SK-N-SH (cell line): ENCODE results near the gene TBC1D2. TPM values are rescaled to one million over a fixed set of nuclear protein-coding genes. Genes with fewer than 3 reads are reported as not detected.
"Not testable (repeated sequence)": the region's sequence is repeated elsewhere in the genome, so short reads cannot be mapped to it uniquely, and the experiment has no call there.

ENCODE experiments used
- CTCF ChIA-PET: fragments of 300-600, 350-600 bp; formaldehyde crosslinking; extraction: SDS; loops from one replicate; lab custom pipeline; 2021; lab: Yijun Ruan, JAX
- POLR2A ChIA-PET: fragments of 350-600 bp; sonication (Branson Sonifier 250); formaldehyde crosslinking; extraction: SDS; loops from one replicate; lab custom pipeline; 2020; ENCODE audit warnings: antibody characterized with exemption, inconsistent platforms; lab: Yijun Ruan, JAX
- DNase-seq: peaks from one replicate; pipeline ENCODE4 v3.0.0; 2012
- H2AFZ ChIP-seq: fragments of 200-600 bp; sonication (generic); 2 replicates; pipeline ENCODE4 v1.8.1; 2016; ENCODE audit warnings: antibody characterized with exemption, mild to moderate bottlenecking, low read depth
- H3F3A ChIP-seq: fragments of 200-600 bp; sonication (generic); replicated peaks from 2 replicates; pipeline ENCODE3; 2016; ENCODE audit warnings: antibody characterized with exemption, mild to moderate bottlenecking; ENCODE audit not compliant: insufficient read depth
- H3K27ac ChIP-seq, 2 experiments: fragments of 200-500 bp in 1 of 2; fragments of 200-600 bp in 1 of 2; sonication (Bioruptor generic) in 1 of 2; sonication (generic), shearing (Covaris generic) in 1 of 2; 2 replicates each; pipeline versions ENCODE4 v1.5.1 to v1.6.1; 2014 to 2016; ENCODE audit warnings: low read depth in 2 of 2, inconsistent platforms in 1 of 2, low read length in 1 of 2, mild to moderate bottlenecking in 1 of 2, mixed read lengths in 1 of 2
- H3K27me3 ChIP-seq: fragments of 200-600 bp; sonication (generic), shearing (Covaris generic); 2 replicates; pipeline ENCODE4 v1.6.1; 2016; ENCODE audit warnings: mixed run types; ENCODE audit not compliant: insufficient read depth
- H3K36me3 ChIP-seq, 2 experiments: fragments of 200-500 bp in 1 of 2; fragments of 200-600 bp in 1 of 2; sonication (Bioruptor generic) in 1 of 2; sonication (generic) in 1 of 2; replicated peaks in 1 of 2; 2 replicates each; pipeline versions ENCODE3 to v1.5.1; 2014 to 2016; ENCODE audit warnings: low read length in 1 of 2, mild to moderate bottlenecking in 1 of 2; ENCODE audit not compliant: insufficient read depth in 2 of 2, control insufficient read depth in 1 of 2
- H3K4me1 ChIP-seq, 2 experiments: fragments of 200-500 bp in 1 of 2; fragments of 200-600 bp in 1 of 2; sonication (Bioruptor generic) in 1 of 2; sonication (generic), shearing (Covaris generic) in 1 of 2; 2 replicates each; pipeline versions ENCODE4 v1.5.1 to v1.6.1; 2014 to 2016; ENCODE audit warnings: low read depth in 1 of 2, low read length in 1 of 2, mixed run types in 1 of 2; ENCODE audit not compliant: insufficient read depth in 2 of 2, control insufficient read depth in 1 of 2
- H3K4me2 ChIP-seq: fragments of 200-600 bp; sonication (generic), shearing (Covaris generic); 2 replicates; pipeline ENCODE4 v1.6.1; 2017; ENCODE audit warnings: mixed run types
- H3K4me3 ChIP-seq, 2 experiments: fragments of 200-500 bp in 1 of 2; fragments of 200-600 bp in 1 of 2; sonication (Bioruptor generic) in 1 of 2; sonication (generic), shearing (Covaris generic) in 1 of 2; 2 replicates each; pipeline versions ENCODE4 v1.5.1 to v1.8.1; 2014 to 2016; ENCODE audit warnings: low read depth in 2 of 2, inconsistent platforms in 1 of 2, low read length in 1 of 2, mild to moderate bottlenecking in 1 of 2, mixed read lengths in 1 of 2, moderate library complexity in 1 of 2
- H3K79me2 ChIP-seq: fragments of 200-600 bp; sonication (generic); 2 replicates; pipeline ENCODE4 v1.8.1; 2017; ENCODE audit warnings: mild to moderate bottlenecking; ENCODE audit not compliant: insufficient read depth
- H3K9ac ChIP-seq: fragments of 200-600 bp; sonication (generic); 2 replicates; pipeline ENCODE4 v1.6.1; 2017; ENCODE audit warnings: mixed run types
- H3K9me2 ChIP-seq: fragments of 200-600 bp; sonication (generic); 2 replicates; pipeline ENCODE4 v1.6.1; 2017; ENCODE audit warnings: mixed run types
- H3K9me3 ChIP-seq: fragments of 200-600 bp; sonication (generic); 2 replicates; pipeline ENCODE4 v1.6.1; 2017; ENCODE audit warnings: mixed run types, mild to moderate bottlenecking, moderate library complexity
- H4K20me1 ChIP-seq: fragments of 200-600 bp; sonication (generic); 2 replicates; pipeline ENCODE4 v1.6.1; 2017; ENCODE audit warnings: mild to moderate bottlenecking, mixed run types; ENCODE audit not compliant: insufficient read depth
- MAX ChIP-seq: IDR thresholded peaks from 2 replicates; pipeline ENCODE4 v1.4.0; 2012; ENCODE audit warnings: low read depth
- NFIC ChIP-seq: IDR thresholded peaks from 2 replicates; pipeline ENCODE4 v1.4.0; 2012; ENCODE audit warnings: borderline replicate concordance
- NRF1 ChIP-seq: IDR thresholded peaks from 2 replicates; pipeline ENCODE4 v1.6.1; 2012; ENCODE audit warnings: low read depth, mild to moderate bottlenecking, low read length
- RCOR1 ChIP-seq: fragments of 150-350 bp; IDR thresholded peaks from 2 replicates; pipeline ENCODE4 v1.6.1; 2017; ENCODE audit warnings: antibody characterized with exemption, low read length
- RXRA ChIP-seq: IDR thresholded peaks from 2 replicates; pipeline ENCODE4 v1.4.0; 2012; ENCODE audit warnings: low read depth, mild to moderate bottlenecking, borderline replicate concordance
- SMC3 ChIP-seq: IDR thresholded peaks from 2 replicates; pipeline ENCODE4 v1.6.1; 2012; ENCODE audit warnings: low read depth, low read length, improper control_type of control experiment
- TAF1 ChIP-seq: IDR thresholded peaks from 2 replicates; pipeline ENCODE4 v1.6.1; 2012; ENCODE audit warnings: low read depth, mild to moderate bottlenecking, low read length, moderate library complexity, borderline replicate concordance
- TCF12 ChIP-seq: IDR thresholded peaks from 2 replicates; pipeline ENCODE4 v1.4.0; 2012
- USF1 ChIP-seq: IDR thresholded peaks from 2 replicates; pipeline ENCODE4 v1.4.0; 2012; ENCODE audit warnings: low read depth, borderline replicate concordance
- WGBS: methylation state at CpG from one replicate; pipeline ENCODE4 v1.1.6; 2017; ENCODE audit warnings: low lambda C conversion rate; 5-methylcytosine and 5-hydroxymethylcytosine counted together
- polyA plus RNA-seq, 3 experiments: library from polyadenylated mRNA; depleted of rRNA; stranded (reverse); fragments of >200 nt; gene quantifications; 2 replicates each; pipeline ENCODE4 v1.2.3, GENCODE V29; 2012

Gene TBC1D2
- polyA plus RNA-seq, 1 of the 3 experiments (the other 2 are of a cell fraction) = 5.6 TPM

- TF ChIP-seq NRF1 = no peak
- no peak for TF ChIP-seq SMC3
Observed at GRCh38 chr9:98175762-98176161, 79.7 kb downstream of the TBC1D2 start (continued).

- H3K27me3 ChIP-seq = no peaks in the 10 kb centered on the region
- WGBS = no CpG with 5 or more reads among the region's 6 CpGs
- H3K9me2 ChIP-seq = no peaks in the 10 kb centered on the region
- TF ChIP-seq RXRA (no peak), USF1 (no peak), NFIC (no peak), RCOR1 (no peak)
- H3K4me1 ChIP-seq = peaks cover 0 to 18% of the 10 kb centered on the region in 2 experiments; a peak in 1 of 4 replicates
- H2AFZ ChIP-seq = no peak overlapping the region
- no peak for DNase-seq
- no peaks in the 10 kb centered on the region for H4K20me1 ChIP-seq
- H3K4me3 ChIP-seq = no peak overlapping the region
- H3F3A ChIP-seq = no peaks in the 10 kb centered on the region
- ChIA-PET CTCF (no interaction called here), POLR2A (no interaction called here)
- H3K4me2 ChIP-seq = no peak overlapping the region
- H3K27ac ChIP-seq = no peak overlapping the region
- no peak overlapping the region for H3K9ac ChIP-seq
- no peaks in the 10 kb centered on the region for H3K79me2 ChIP-seq
- no peaks in the 10 kb centered on the region for H3K36me3 ChIP-seq
- no peaks in the 10 kb centered on the region for H3K9me3 ChIP-seq
Observed at GRCh38 chr9:98175028-98175569, 80.3 kb downstream of the TBC1D2 start.

GRCh38 chr9:98174502-98174918 lies 80.9 kb downstream of the TBC1D2 start:
- H3K4me2 ChIP-seq, H3K9ac ChIP-seq, H3K9me3 ChIP-seq, H3K27me3 ChIP-seq, H3K4me3 ChIP-seq, H2AFZ ChIP-seq, H3K9me2 ChIP-seq, H3F3A ChIP-seq, POLR2A ChIA-PET, H4K20me1 ChIP-seq, DNase-seq, H3K79me2 ChIP-seq, H3K27ac ChIP-seq, H3K36me3 ChIP-seq: not testable (repeated sequence)
- CTCF ChIA-PET = interaction anchor here (0.6 to 0.9 kb wide), 2 partner anchors 18 to 69 kb away, joined by 3 to 4 read pairs; partner anchors contain the start of gene CORO2A
- peaks cover 3 to 22% of the 10 kb centered on the region in 2 experiments; a peak in 2 of 4 replicates for H3K4me1 ChIP-seq
- 92% methylated on average over 5 of the region's 5 CpGs for whole genome bisulfite sequencing

GRCh38 chr9:98173181-98173580 lies 82.3 kb downstream of the TBC1D2 start:
- Histone ChIP-seq H3K4me1 (peaks cover 7 to 36% of the 10 kb centered on the region in 2 experiments; a peak in 2 of 4 replicates), H2AFZ (no peak overlapping the region), H3K4me2 (no peak overlapping the region), H3K36me3 (no peaks in the 10 kb centered on the region), H3K9me3 (no peaks in the 10 kb centered on the region), H3K4me3 (no peak overlapping the region), H3K27me3 (no peaks in the 10 kb centered on the region), H3F3A (no peaks in the 10 kb centered on the region), H3K9me2 (no peaks in the 10 kb centered on the region), H3K79me2 (no peaks in the 10 kb centered on the region), H3K27ac (no peak overlapping the region), H4K20me1 (no peaks in the 10 kb centered on the region), H3K9ac (no peak overlapping the region)
- TF ChIP-seq TCF12 (no peak), TAF1 (no peak), MAX (no peak)
- ChIA-PET CTCF (interaction anchor here (1.1 kb wide), 1 partner anchor 189 kb away, joined by 3 read pairs; the partner anchor contains the start of gene ANP32B), POLR2A (interaction anchor here (1.1 kb wide), 1 partner anchor 19 kb away, joined by 3 read pairs; the partner anchor contains the start of gene CORO2A)
- WGBS = 97% methylated on average over 12 of the region's 16 CpGs
- DNase-seq = no peak
